ENCODE results near the gene RTN4R. TPM values are rescaled to one million over a fixed set of nuclear protein-coding genes. Genes with fewer than 3 reads are reported as not detected.

RTN4R gene
- total and polyA plus RNA-seq, 12 donors: 0.35 to 18.8 (median 1.1) TPM

GRCh38 chr22:20227363-20227762, 40.8 kb downstream of the RTN4R start:
- WGBS, 4 donors: 77 to 100% (median 89%) methylated on average over 4 to 7 of the region's 7 CpGs; no CpG with 5 or more reads in 1 of the 4 donors
- Histone ChIP-seq H3K9me3 (replicated peaks in 1 of 3) (no peaks in the 10 kb centered on the region), H3K27me3 (no peaks in the 10 kb centered on the region), H3K4me3 (no peak overlapping the region), H3K4me1 (replicated peaks in 1 of 2) (no peaks in the 10 kb centered on the region), H3K27ac (no peak overlapping the region), H3K36me3 (replicated peaks in 1 of 2) (no peaks in the 10 kb centered on the region)
- no peak for TF ChIP-seq POLR2A (IDR thresholded peaks at IDR 0.05)
- no peak for TF ChIP-seq CTCF (IDR thresholded peaks at IDR 0.05)
- DNase-seq: no peak
- intact Hi-C loops (cut with DNase I): no loop called here

- TF ChIP-seq POLR2A (IDR thresholded peaks at IDR 0.05) (no peak), CTCF (IDR thresholded peaks at IDR 0.05) (no peak)
- Histone ChIP-seq H3K9me3 (replicated peaks in 1 of 3) (no peaks in the 10 kb centered on the region), H3K27ac (no peak overlapping the region), H3K27me3 (no peaks in the 10 kb centered on the region), H3K36me3 (replicated peaks in 1 of 2) (no peaks in the 10 kb centered on the region), H3K4me3 (no peak overlapping the region), H3K4me1 (replicated peaks in 1 of 2) (no peaks in the 10 kb centered on the region)
- intact Hi-C loops (cut with DNase I): no loop called here
- no peak for DNase-seq
- WGBS, 4 donors: 78 to 89% (median 81%) methylated on average over 11 to 17 of the region's 17 CpGs
Measured at GRCh38 chr22:20226760-20227350, 41.3 kb downstream of the RTN4R start.

- H3K4me1 ChIP-seq (replicated peaks in 1 of 2): no peaks in the 10 kb centered on the region
- intact Hi-C loops (cut with DNase I): no loop called here
- TF ChIP-seq CTCF (IDR thresholded peaks at IDR 0.05): no peak
- TF ChIP-seq POLR2A (IDR thresholded peaks at IDR 0.05): no peak
Measured at GRCh38 chr22:20226077-20226716, 41.9 kb downstream of the RTN4R start.

GRCh38 chr22:20225693-20225966, 42.5 kb downstream of the RTN4R start:
- 75 to 86% (median 82%) methylated on average over 2 of the region's 2 CpGs; no CpG with 5 or more reads in 1 of the 4 donors for WGBS, 4 donors
- TF ChIP-seq CTCF (IDR thresholded peaks at IDR 0.05): no peak
- no peak for TF ChIP-seq POLR2A (IDR thresholded peaks at IDR 0.05)
- Histone ChIP-seq H3K36me3 (replicated peaks in 1 of 2) (no peaks in the 10 kb centered on the region), H3K27me3 (no peaks in the 10 kb centered on the region), H3K4me1 (replicated peaks in 1 of 2) (no peaks in the 10 kb centered on the region), H3K4me3 (no peak overlapping the region), H3K27ac (no peak overlapping the region), H3K9me3 (replicated peaks in 1 of 3) (no peaks in the 10 kb centered on the region)
- no peak for DNase-seq
- intact Hi-C loops (cut with DNase I): no loop called here

More at GRCh38 chr22:20226077-20226716, 41.9 kb downstream of the RTN4R start:
- DNase-seq: no peak
- no peaks in the 10 kb centered on the region for H3K36me3 ChIP-seq (replicated peaks in 1 of 2)
- H3K4me3 ChIP-seq: no peak overlapping the region
- no peaks in the 10 kb centered on the region for H3K27me3 ChIP-seq
- H3K27ac ChIP-seq: no peak overlapping the region
- WGBS, 4 donors: 77 to 90% (median 84%) methylated on average over 3 to 14 of the region's 14 CpGs
- H3K9me3 ChIP-seq (replicated peaks in 1 of 3): no peaks in the 10 kb centered on the region

Data from adrenal gland (tissue), 12 donors.